K562 treated with DMSO at 1 percent for 48 hours (cell line): Measurements from ENCODE around the gene GNAI2. TPM values are rescaled to one million over a fixed set of nuclear protein-coding genes. Genes with fewer than 3 reads are reported as not detected.

Experiments
- total RNA-seq: library from RNA; unstranded; fragments of 300-600 nt; gene quantifications from 2 replicates; pipeline ENCODE4 v1.2.3, GENCODE V29; 2022; ENCODE audit warnings: low replicate concordance; ENCODE audit errors: extremely low read depth

The GNAI2 gene
- total RNA-seq: not detected in 2 replicates

GRCh38 chr3:50235716-50236483, at the start of gene GNAI2:
Gene GNAI2 (plus strand): TSS chr3:50236204. CDS start chr3:50236336, 132 bp downstream.

GRCh38 chr3:50190936-50191660, 44.9 kb upstream of the GNAI2 start, which contains the start of gene GNAT1:
Gene GNAT1 (plus strand): TSS chr3:50191610. CDS start chr3:50191726, 116 bp downstream.

GRCh38 chr3:50204804-50205412, 31.1 kb upstream of the GNAI2 start, which contains the start of gene SLC38A3:
Gene SLC38A3 (plus strand): TSS chr3:50205271. CDS start chr3:50214200, 8,929 bp downstream.

GRCh38 chr3:50268703-50269451, 32.9 kb downstream of the GNAI2 start, which contains the start of gene SEMA3B:
Gene SEMA3B (plus strand): TSS chr3:50269147. CDS start chr3:50269241, 94 bp downstream.

GRCh38 chr3:50278880-50279224, 42.8 kb downstream of the GNAI2 start, which contains the start of gene LSMEM2:
Gene LSMEM2 (plus strand): TSS chr3:50279087. CDS start chr3:50279114, 27 bp downstream.

GRCh38 chr3:50292159-50293078, 56.4 kb downstream of the GNAI2 start, which contains the start of gene IFRD2:
Gene IFRD2 (minus strand): TSS chr3:50292429. CDS start chr3:50292274, 155 bp downstream.

GRCh38 chr3:50298836-50299637, 63.0 kb downstream of the GNAI2 start, which contains the start of the genes HYAL3 and NAA80:
Gene HYAL3 (minus strand): TSS chr3:50299405. CDS start chr3:50295602, 3,803 bp downstream.
Gene NAA80 (minus strand): TSS chr3:50299405. CDS start chr3:50297463, 1,942 bp downstream.

GRCh38 chr3:50303013-50303815, 67.2 kb downstream of the GNAI2 start, which contains the start of gene HYAL1:
Gene HYAL1 (minus strand): TSS chr3:50303574. CDS start chr3:50302956, 618 bp downstream.

Other genes starting within 250 kb of the GNAI2 start
- not detected in 2 replicates for gene RBM5, start 147.3 kb upstream of the GNAI2 start, total RNA-seq
- not detected in 2 replicates for gene SEMA3F, start 80.9 kb upstream of the GNAI2 start, total RNA-seq
- gene GNAT1, start 44.6 kb upstream of the GNAI2 start, total RNA-seq: not detected in 2 replicates
- gene SLC38A3, start 30.9 kb upstream of the GNAI2 start, total RNA-seq: not detected in 2 replicates
- not detected in 2 replicates for gene SEMA3B, start 32.9 kb downstream of the GNAI2 start, total RNA-seq
- gene LSMEM2, start 42.9 kb downstream of the GNAI2 start, total RNA-seq: not detected in 2 replicates
- not detected in 2 replicates for gene IFRD2, start 56.2 kb downstream of the GNAI2 start, total RNA-seq
- gene HYAL3, start 63.2 kb downstream of the GNAI2 start, total RNA-seq: not detected in 2 replicates
- gene NAA80, start 63.2 kb downstream of the GNAI2 start, total RNA-seq: not detected in 2 replicates
- gene HYAL1, start 67.4 kb downstream of the GNAI2 start, total RNA-seq: not detected in 2 replicates
- not detected in 2 replicates for gene HYAL2, start 86.5 kb downstream of the GNAI2 start, total RNA-seq
- not detected in 2 replicates for gene TUSC2, start 92.0 kb downstream of the GNAI2 start, total RNA-seq
- gene RASSF1, start 104.6 kb downstream of the GNAI2 start, total RNA-seq: not detected in 2 replicates
- not detected in 2 replicates for gene ZMYND10, start 109.5 kb downstream of the GNAI2 start, total RNA-seq
- gene NPRL2, start 114.6 kb downstream of the GNAI2 start, total RNA-seq: not detected in 2 replicates
- gene CYB561D2, start 114.7 kb downstream of the GNAI2 start, total RNA-seq: not detected in 2 replicates
- gene TMEM115, start 123.3 kb downstream of the GNAI2 start, total RNA-seq: not detected in 2 replicates